GM12878 (cell line): ENCODE results near the gene LRP1. TPM values are rescaled to one million over a fixed set of nuclear protein-coding genes. Genes with fewer than 3 reads are reported as not detected.
A peak's percentile ranks its signal among the peaks of the same experiment; 100 is the strongest.

Experiments
- BCL11A ChIP-seq: IDR thresholded peaks from 2 replicates; pipeline ENCODE4 v1.6.1; 2011; ENCODE audit warnings: low read depth, low read length
- BHLHE40 ChIP-seq, 2 experiments: fragments of 450-650 bp in 1 of 2; IDR thresholded peaks; 2 replicates each; pipeline ENCODE4 v1.6.1; 2011 to 2017; ENCODE audit warnings: low read depth in 2 of 2, borderline replicate concordance in 1 of 2, improper control_type of control experiment in 1 of 2, low read length in 1 of 2, mild to moderate bottlenecking in 1 of 2
- CEBPB ChIP-seq, 2 experiments: fragments of 150-350 bp in 1 of 2; IDR thresholded peaks; 2 replicates each; pipeline ENCODE4 v1.6.1; 2012 to 2014; ENCODE audit warnings: low read depth in 2 of 2, low read length in 2 of 2, borderline replicate concordance in 1 of 2, inconsistent platforms in 1 of 2
- E2F8 ChIP-seq: fragments of 450-650 bp; IDR thresholded peaks from 2 replicates; pipeline ENCODE4 v1.6.1; 2018; ENCODE audit warnings: mild to moderate bottlenecking, low read depth, moderate library complexity; ENCODE audit not compliant: partially characterized antibody
- EED ChIP-seq: sonication (generic); IDR thresholded peaks from 2 replicates; pipeline ENCODE4 v1.6.1; 2016; ENCODE audit warnings: antibody characterized with exemption, low read depth
- EP300 ChIP-seq, 2 experiments: fragments of 150-350 bp in 1 of 2; IDR thresholded peaks; 2 replicates each; pipeline ENCODE4 v1.6.1; 2011 to 2012; ENCODE audit warnings: low read depth in 2 of 2, low read length in 2 of 2, borderline replicate concordance in 1 of 2, improper control_type of control experiment in 1 of 2, inconsistent platforms in 1 of 2; ENCODE audit not compliant: control insufficient read depth in 1 of 2
- JUND ChIP-seq: IDR thresholded peaks from 2 replicates; pipeline ENCODE4 v1.6.1; 2012; ENCODE audit warnings: low read depth, mild to moderate bottlenecking, low read length, improper control_type of control experiment, moderate library complexity
- NBN ChIP-seq: fragments of 450-650 bp; IDR thresholded peaks from 2 replicates; pipeline ENCODE4 v1.6.1; 2016
- PAX5 ChIP-seq: IDR thresholded peaks from 2 replicates; pipeline ENCODE4 v1.6.1; 2011; ENCODE audit warnings: low read depth, low read length, borderline replicate concordance
- SMC3 ChIP-seq: IDR thresholded peaks from 2 replicates; pipeline ENCODE4 v1.6.1; 2011; ENCODE audit warnings: low read length, improper control_type of control experiment, borderline replicate concordance
- ZNF687 ChIP-seq: fragments of 450-650 bp; IDR thresholded peaks from 2 replicates; pipeline ENCODE4 v1.6.1; 2017; ENCODE audit warnings: mild to moderate bottlenecking, moderate library complexity
- polyA plus RNA-seq, 11 experiments: library from polyadenylated mRNA; depleted of rRNA in 4 of 11; unstranded in 6 of 11; stranded (reverse) in 5 of 11; fragments of >200 nt; fragmentation: Nextera tagmentation in 4 of 11; fragmentation: Illumina TruSeq in 1 of 11; extraction: Ambion mirVana in 4 of 11; extraction: Trizol in 1 of 11; gene quantifications; 1 replicate in 1 of 11; 2 replicates in 10 of 11; pipeline versions ENCODE4 v1.2.1 to v1.2.3, GENCODE V29; 2011 to 2016; ENCODE audit warnings: inconsistent platforms in 2 of 11, missing spikeins in 2 of 11, low read depth in 1 of 11
- total RNA-seq, 4 experiments: library from RNA; depleted of rRNA in 3 of 4; stranded (reverse); fragments of >200 nt in 3 of 4; fragmentation: Illumina TruSeq in 1 of 4; extraction: Trizol in 1 of 4; gene quantifications; 2 replicates each; pipeline versions ENCODE4 v1.2.1 to v1.2.3, GENCODE V29; 2013 to 2021
- TF ChIP-seq, protein P1 (sequence below): fragments of 450-650 bp; formaldehyde crosslinking; IDR thresholded peaks from 2 replicates; pipeline ENCODE4 v1.4.0; 2022; ENCODE audit warnings: mild to moderate bottlenecking, moderate library complexity
- TF ChIP-seq, protein P2 (sequence below): IDR thresholded peaks from 2 replicates; pipeline ENCODE4 v1.6.1; 2012; ENCODE audit warnings: low read depth, low read length, improper control_type of control experiment

LRP1 gene
- total and polyA plus RNA-seq, 10 of the 15 experiments (the other 5 are each of a cell fraction or from before 2014, with no cell fraction given): under 0.01 to 1.1 (median 0.20) TPM; not detected in 2

GRCh38 chr12:57238854-57239554 is 110.7 kb downstream of the LRP1 start (continued):
- TF ChIP-seq CEBPB (IDR thresholded peaks at IDR 0.05; ENCODE audit: borderline replicate concordance in 1 of 2, low read depth in 2 of 2, low read length in 2 of 2) (no peak), JUND (0 out of 2 replicates have a peak, but pooled peaks have one; percentile 38), BCL11A (no peak), ZNF687 (peak; percentile 36), PAX5 (peak; percentile 31; the same call in 1 of the 2 replicates), SMC3 (peak; percentile 91), EP300 (IDR thresholded peaks at IDR 0.05; ENCODE audit: borderline replicate concordance in 1 of 2, control insufficient read depth in 1 of 2, low read depth in 2 of 2, low read length in 2 of 2) (no peak), E2F8 (no peak), EED (no peak; the same call in 1 of the 2 replicates), NBN (peak; percentile 34; the same call in 1 of the 2 replicates), BHLHE40 (IDR thresholded peaks at IDR 0.05; ENCODE audit: borderline replicate concordance in 1 of 2, low read depth in 2 of 2, low read length in 1 of 2) (peak; percentile 53 to 72; a peak in 3 of 4 replicates)
- TF ChIP-seq, protein P1, sequence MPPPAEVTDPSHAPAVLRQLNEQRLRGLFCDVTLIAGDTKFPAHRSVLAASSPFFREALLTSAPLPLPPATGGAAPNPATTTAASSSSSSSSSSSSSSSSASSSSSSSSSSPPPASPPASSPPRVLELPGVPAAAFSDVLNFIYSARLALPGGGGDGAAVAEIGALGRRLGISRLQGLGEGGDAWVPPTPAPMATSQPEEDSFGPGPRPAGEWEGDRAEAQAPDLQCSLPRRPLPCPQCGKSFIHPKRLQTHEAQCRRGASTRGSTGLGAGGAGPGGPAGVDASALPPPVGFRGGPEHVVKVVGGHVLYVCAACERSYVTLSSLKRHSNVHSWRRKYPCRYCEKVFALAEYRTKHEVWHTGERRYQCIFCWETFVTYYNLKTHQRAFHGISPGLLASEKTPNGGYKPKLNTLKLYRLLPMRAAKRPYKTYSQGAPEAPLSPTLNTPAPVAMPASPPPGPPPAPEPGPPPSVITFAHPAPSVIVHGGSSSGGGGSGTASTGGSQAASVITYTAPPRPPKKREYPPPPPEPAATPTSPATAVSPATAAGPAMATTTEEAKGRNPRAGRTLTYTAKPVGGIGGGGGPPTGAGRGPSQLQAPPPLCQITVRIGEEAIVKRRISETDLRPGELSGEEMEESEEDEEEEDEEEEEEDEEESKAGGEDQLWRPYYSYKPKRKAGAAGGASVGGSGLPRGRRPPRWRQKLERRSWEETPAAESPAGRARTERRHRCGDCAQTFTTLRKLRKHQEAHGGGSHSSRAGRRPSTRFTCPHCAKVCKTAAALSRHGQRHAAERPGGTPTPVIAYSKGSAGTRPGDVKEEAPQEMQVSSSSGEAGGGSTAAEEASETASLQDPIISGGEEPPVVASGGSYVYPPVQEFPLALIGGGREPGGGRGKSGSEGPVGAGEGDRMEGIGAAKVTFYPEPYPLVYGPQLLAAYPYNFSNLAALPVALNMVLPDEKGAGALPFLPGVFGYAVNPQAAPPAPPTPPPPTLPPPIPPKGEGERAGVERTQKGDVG (CRISPR knock-in tag): no peak
- TF ChIP-seq, protein P2, sequence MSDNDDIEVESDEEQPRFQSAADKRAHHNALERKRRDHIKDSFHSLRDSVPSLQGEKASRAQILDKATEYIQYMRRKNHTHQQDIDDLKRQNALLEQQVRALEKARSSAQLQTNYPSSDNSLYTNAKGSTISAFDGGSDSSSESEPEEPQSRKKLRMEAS: 0 out of 2 replicates have a peak, but pooled peaks have one; percentile 51
